HG03103 (cell line): ENCODE results near the gene MRTFA.

Source experiments
- ATAC-seq: cut with Tn5 transposase; IDR thresholded peaks from one replicate; pipeline ENCODE4 v1.9.1; 2021; ENCODE audit warnings: low read depth; ENCODE audit not compliant: unreplicated experiment

Gene MRTFA

DNA sequence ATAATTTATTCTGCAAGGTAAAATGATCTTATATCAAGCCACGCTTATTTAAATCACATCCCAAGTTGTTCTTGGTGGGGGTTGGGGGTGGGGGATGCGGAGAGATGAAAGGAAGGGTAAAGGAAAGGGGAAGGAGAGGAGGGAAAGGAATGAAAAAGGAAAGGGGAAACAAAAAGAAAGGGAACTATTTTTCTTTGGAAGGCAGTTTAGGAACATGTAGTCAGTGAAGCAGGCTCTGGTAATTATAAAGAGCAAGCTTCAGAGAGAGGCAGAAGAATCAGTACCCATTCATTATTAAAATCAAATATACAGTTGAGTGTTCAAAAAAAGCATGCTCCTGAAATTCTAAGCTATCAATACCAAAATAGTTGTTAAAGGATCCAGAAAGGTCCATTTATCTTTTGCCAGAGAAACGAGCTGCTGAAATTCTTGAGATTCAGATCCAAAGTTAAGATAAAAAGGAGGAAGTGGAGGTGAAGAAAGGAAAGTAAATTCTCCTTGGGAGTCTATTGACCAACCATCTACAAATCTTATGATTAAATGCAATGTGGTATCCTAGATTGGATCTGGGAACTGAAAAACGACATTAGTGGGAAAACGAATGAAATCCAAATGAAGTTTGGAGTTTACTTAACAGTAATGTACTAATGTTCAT, 158.7 kb downstream of the MRTFA start:
- ATAC-seq: no peak

DNA sequence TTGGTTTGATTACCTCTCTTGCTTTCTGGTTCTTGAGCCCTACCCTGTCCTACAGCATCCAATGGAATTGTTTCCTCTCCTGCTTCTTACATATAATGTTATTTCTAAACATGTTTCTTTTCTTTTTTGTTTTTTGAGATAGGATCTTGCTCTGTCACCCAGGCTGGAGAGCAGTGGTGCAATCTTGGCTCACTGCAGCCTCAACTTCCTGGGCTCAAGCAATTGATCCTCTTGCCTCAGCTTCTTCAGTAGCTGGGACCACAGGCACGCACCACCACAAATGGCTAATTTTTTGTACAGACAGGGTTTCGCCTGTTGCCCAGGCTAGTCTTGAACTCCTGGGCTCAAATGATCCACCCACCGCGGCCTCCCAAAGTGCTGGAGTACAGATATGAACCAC, 160.2 kb downstream of the MRTFA start:
- ATAC-seq: no peak

DNA sequence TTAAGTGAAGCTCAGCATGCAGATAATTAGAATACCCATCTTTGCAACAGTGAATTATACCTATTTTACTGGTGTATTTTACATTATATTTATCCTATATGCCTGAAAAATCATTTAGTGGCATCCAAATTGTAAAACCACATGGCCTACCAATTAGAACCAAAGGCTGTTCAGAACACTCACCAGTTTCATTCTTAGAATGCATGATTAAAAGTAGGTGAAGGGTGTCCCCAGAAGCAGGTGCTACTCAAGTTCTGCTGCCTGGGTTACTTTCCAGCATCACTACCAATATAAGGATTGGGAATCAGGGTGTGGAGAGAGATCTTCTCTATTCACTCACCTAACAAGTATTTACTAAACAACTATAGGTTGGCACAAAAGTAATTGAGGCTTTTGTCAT, 162.8 kb downstream of the MRTFA start:
- ATAC-seq: no peak

DNA sequence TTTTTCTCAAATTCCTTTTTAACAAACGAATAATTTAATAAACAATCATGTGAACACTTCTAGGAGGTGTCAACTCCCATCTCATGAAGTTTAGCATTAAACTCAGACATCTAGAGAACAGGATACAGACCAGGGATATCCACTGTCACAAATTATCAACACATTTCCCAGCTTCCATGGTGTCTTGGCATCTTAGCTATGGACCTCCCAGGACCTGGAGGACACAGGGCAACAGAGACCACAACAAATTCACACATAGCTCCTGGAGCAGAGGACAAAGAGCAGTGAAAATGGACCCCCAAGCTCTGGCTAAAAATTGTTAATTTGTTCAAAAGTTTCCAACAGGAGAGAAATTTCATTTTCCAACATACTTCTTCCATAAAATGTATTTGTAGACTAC, 163.9 kb downstream of the MRTFA start:
- ATAC-seq: no peak

DNA sequence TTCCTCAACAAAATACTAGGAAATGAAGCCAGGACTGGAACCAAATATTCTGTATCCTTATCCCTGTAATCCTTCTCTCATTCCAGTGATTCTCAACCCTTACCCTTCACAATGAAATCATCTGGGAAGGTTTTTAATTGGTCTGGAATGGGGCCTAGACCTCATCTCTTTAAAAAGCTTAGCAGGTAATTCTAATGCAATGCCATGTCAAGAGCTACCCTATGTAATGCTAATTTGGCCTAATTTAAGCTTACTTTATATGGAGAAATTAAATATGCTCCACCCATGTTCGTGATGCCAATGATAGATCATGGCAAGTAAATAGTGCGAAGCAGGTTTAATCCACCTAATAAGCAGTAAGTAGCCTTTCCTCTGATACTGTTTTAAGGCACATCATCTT, 164.5 kb downstream of the MRTFA start:
- ATAC-seq: no peak

DNA sequence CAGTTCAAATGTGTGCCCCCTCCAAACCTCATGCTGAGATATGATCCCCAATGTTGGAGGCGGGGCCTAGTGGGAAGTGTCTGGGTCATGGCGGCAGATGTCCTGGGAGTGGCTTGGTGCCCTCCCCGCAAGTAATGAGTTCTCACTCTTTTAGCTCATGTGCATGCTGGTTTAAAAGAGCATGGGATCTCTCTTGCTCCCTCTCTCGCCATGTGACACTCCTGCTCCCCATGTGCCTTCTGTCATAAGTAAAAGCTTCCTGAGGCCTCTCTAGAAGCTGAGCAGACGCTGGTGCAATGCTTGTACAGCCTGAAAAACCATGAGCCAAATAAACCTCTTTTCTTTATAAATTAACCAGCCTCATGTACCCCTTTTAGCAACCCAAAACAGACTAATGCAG, 167.3 kb downstream of the MRTFA start:
- no peak for ATAC-seq

DNA sequence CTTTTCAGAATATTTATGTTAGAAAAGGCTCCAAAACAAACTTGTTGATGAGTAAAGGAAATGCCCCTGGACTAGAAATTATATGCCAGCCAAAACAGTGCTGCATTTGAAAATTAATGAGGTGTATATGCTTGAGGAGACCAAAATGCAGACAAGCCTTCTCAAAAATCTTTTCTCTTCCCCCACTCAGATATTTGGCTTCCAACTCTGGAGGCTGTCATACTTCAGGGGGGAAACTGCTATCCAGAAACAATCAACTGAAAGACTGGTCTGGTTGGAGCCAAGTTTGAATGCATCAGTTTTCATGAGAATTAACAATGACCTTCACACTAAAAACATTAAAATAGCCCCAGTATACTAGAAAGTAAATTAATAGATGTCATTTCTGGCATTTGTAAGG, 167.9 kb downstream of the MRTFA start:
- ATAC-seq: no peak

DNA sequence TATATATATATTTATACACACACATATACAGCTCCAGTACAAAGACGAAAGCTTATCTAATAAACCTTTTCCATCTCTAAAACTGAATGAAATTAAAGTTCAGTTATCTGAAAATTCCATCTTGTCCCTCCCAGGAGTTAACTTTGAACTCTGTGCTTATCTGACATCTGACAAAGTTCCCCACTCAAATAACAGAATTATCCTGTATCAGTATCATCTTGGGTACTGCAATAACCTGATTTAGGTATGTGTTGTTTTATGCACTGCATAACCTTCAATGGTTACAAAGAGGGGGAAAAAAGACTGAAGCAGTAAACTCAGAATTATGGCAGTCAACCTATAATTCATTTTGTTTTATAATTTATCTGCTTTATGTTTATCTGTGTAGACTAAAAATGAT, 169.5 kb downstream of the MRTFA start:
- no peak for ATAC-seq

DNA sequence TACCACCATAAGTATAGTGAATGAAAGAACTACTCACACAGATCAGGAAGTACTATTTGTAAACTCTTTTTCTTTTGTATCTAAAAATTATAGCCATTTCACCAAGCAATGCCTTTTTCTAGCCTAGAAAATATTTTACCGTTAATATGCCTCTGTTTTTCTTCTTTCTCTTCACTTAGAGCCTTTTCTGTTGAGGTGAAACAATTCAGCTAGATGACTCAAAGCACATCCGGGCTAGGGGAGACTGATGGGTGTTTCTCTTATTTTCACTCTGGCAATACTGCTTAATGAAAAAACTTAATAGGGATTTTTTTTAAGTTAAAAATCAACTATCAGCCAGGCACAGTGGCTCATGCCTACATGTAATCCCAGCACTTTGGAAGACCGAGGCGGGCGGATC, 172.8 kb downstream of the MRTFA start:
- ATAC-seq: no peak

DNA sequence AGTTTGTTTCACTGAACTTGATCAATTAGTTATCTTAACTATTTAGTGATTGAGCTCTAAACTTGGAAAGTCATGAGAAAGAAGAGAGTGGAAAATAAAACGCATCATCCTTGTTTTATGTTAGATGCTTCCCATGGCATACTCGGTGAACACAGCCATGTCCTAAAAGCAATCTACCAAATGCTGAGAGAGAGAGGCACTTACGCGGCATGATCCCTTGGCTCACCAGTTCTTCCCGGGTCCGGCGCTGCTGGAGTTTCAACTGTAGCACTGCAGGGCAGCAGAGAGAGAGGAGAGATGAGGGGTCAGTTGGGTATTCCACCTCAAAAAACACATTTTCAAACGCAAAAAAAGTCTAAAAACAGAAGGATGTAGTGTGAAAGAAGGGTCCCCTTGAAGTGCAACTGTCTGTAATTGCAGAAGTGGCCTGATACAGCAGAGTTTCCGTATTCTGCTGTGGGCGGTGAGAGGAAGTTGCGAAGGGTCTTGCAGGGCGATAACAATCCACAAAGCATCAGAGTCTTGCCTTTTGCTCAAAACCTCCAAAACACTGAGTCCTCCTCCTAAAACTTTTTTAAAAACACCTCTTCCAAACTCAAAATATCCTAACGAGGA, 173.4 kb downstream of the MRTFA start:
- no peak for ATAC-seq

DNA sequence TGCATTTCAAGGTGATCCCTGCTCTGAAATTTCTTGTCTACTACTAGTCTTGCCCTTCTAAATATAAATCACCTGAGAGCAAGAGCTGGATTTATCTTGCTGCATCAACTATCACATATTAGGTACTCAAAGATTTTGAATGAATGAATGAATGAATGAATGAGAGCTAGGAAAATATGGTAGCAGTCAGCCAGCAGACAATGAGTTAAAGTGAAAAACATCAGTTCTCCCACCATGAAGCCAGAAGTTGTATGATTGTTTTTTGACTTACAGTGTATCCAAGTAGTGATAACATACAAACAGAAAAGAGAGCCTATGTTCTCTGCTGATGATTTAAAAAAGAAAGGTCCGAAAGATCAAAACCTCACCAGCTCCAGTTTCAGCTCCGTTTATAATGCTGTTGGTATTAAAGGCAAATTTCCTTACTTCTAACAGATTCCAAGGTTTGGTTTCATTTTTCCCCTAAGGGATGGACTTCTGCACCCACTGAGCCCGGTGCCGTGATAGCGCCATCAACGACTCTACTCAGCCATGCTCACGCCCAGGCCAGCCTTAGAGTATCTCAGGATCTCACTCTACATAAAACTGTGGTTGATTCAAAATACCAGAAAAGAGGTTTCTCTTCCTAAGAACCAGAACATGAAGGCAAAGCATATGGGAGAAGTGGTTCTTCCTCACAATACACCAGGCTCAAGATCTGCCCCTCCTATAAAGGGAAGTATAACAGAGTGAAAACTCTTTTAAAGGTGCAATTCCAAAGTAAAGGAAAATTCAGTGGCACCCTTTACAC, 174.1 kb downstream of the MRTFA start:
- no peak for ATAC-seq

DNA sequence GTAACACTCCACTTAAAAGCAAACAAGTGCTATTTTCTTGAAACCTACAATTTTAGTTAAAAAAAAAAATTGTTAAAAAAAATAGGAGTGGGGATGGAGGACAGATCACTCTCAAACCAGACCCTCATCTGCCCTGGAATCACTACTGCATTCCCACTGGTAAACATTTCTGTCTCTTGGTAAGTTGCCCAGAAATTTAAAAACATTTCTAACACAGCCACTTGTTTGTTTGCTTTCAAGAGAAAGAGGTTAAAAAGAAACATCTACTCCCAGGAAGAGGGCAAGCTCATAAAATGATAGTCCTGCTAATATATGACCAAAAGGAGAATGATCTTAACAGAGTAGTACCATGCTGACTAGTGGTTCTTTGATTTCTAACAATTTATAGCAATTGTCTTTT, 182.8 kb downstream of the MRTFA start:
- no peak for ATAC-seq

DNA sequence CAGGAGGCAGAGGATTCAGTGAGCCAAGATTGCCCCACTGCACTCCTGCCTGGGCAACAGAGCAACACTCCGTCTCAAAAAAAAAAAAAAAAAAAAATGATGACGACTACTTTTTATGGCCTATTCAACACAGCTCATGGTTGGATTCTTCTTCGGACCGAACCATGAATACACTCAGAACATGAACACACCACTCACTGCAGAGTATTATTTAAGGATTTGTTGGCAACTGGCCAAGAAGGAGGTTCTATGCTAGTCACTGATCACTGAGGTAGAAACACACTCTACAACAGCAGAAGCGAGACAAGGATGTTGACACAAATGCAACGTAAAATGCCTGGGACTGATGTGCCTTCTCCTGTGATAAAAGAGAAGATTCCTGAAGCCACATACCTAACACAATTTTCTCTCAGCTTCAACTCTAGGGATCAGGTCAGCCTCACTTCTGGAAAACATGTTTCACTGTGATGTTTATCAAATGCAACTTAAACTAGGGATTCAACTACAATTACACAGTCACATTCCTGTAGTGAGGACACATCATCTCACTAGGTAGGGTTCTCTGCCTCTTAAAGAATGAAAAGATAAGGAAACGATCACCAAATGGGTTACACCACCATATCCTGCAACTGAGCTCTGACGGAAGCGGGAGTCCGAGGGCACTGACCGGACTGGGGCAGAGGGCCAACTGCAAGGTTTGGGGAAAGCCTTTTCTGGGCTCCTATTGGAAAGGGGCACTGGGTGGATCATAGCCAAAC, 183.6 kb downstream of the MRTFA start:
- no peak for ATAC-seq

DNA sequence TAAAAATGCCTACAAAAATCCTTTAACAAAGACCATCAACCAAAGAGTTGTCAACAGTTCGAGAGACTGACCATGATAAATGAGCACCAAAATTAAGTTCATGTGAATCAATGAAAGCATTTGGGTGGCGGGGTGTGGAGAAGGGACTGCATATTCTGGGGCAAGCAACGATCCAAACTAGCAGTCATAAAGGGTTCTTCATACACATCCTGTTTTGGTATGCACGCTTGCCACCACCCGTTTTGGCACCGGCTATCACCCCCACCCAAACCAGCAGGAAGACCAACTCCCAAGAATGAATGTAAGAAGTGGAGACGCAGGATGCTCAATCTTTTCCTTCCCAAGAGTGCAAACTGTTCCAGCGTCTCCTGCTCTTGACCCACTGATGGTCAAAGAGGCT, 185.3 kb downstream of the MRTFA start:
- ATAC-seq: no peak

DNA sequence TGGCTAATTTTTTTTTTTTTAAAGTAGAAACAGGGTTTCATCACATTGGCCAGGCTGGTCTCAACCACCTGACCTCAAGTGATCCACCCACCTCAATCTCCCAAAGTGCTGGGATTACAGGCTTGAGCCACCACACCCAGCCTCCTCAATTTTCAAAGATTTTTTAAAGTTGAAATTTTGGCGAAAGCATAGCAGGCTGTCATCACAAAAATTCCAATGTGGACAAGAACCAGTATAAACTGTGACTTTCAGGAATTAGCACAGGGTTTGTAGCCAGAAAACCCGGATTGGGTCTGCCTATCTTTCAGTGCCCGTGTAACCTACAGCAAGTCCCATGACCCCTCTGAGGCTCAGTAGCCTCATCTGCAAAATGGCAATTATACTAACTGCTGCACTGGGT, 185.9 kb downstream of the MRTFA start:
- no peak for ATAC-seq

DNA sequence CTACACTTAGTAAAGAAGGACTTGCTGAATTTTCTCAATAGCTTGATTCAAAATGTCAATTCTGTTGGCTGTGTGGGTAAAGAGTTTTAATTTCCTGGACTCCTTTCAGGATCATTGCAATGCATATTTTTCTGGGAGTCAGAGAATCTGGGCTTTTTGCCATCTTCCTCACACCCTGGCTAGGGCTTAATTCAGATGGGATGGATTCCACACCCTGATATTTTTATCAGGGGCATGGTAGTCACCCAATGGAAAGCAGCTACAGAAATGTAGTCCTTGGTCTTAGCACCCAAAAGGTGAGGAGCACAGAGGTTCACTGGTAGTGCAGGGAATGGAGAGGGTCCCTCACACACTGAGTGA, 186.9 kb downstream of the MRTFA start:
- ATAC-seq: no peak

DNA sequence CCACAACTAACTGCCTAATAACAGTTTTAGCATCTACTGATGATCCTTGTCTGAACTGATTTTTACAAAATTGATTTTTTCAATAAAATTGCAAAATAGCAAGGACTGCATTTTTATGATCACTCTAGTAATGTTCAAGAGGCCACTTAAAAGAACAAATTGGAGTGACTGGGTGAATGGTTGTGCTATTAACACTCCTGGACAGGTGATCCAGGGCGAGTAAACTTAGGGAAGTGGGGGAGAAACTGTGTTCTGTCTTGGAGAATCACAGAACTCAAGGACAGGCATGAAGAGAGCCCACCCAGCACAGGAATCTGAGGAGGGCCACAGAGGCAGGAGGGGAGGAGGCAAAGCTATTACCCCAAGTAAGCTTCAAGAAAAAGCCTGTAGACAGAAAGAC, 190.3 kb downstream of the MRTFA start:
- ATAC-seq: no peak

DNA sequence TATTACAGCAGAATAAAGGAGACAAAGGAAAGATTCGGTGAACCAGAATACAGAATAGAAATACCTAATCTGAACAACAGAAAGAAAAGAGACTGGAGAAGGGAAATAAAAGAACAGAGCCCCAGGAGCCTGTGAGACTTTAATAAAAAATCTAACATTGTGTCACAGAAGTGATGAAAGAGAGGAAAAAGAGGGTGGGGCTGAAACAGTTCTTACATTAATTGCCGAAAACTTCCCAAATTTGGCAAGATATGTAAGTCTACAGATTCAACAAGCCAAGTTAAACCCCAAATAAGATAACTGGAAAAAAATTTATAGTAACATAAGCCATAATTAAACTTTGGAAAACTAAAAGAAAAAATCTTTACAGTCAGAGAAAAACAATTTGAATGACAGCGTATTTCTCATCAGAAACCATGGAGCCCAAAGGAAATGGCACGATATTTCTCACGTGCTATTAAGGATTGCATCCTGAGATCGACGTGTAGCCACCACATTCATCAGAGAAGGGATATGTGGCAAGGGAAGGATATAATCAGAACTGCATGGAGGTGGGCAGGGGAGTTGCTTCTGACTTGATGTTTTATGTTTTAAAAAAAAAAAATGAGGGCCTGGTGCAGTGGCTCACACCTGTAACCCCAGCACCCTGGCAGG, 192.2 kb downstream of the MRTFA start:
- no peak for ATAC-seq

DNA sequence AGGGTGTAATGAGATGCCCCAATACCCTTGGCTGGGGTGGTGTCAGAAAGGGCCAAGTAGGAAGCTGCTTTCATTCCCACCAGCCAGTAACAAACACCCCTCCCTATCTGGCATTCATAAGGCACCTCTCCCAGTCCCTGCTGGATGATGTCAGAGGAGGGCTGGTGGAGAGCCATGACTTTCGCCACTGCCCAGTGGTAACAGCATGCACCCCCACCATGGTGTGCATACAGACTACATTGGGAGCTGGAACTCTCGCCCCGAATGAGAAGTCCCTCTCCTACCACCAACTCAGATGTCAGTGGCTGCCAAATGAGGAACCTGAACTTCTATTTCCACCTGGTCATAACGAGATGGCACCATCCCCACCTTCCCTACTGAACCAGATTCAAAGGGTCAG, 192.8 kb downstream of the MRTFA start:
- ATAC-seq: no peak

DNA sequence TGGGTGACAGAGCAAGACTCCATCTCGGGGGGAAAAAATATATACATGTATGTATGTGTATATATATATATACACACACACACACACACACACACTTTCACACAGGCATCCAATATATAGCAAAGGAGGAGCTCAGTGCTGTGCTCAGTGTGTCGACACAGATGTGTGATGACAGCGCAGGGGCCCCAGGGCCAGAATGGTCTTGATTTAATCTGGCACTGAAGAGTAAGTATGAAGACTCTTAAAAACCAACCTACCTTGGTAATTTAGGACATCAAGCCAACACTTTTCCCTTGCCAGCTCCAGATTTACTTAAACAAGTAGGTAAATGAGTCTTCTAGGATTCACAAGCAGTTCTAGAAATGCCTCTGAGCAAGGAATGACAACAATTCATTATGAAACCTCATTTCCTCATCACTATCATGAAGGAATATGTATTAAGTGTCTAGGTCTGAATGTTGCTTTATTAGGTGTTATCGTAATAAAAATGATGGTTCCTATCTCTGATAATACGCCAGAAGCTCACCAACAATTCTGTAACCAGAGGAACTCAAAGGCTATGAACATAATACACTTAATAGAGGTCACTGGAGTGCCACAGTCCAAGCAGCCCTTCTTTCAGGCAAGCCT, 194.6 kb downstream of the MRTFA start:
- no peak for ATAC-seq
